GM19239 (cell line): ENCODE data around the gene MXD3.
"Not testable (repeated sequence)": the region's sequence is repeated elsewhere in the genome, so short reads cannot be mapped to it uniquely, and the experiment has no call there.

ENCODE experiments used
- DNase-seq: peaks from one replicate; pipeline ENCODE4 v3.0.0; 2011; ENCODE audit warnings: low spot score; ENCODE audit not compliant: insufficient read length
- FAIRE-seq: peaks from 2 replicates; lab custom pipeline; 2011; peaks lifted over from hg19 to GRCh38; lab: Jason Lieb, UNC

The MXD3 gene

DNA sequence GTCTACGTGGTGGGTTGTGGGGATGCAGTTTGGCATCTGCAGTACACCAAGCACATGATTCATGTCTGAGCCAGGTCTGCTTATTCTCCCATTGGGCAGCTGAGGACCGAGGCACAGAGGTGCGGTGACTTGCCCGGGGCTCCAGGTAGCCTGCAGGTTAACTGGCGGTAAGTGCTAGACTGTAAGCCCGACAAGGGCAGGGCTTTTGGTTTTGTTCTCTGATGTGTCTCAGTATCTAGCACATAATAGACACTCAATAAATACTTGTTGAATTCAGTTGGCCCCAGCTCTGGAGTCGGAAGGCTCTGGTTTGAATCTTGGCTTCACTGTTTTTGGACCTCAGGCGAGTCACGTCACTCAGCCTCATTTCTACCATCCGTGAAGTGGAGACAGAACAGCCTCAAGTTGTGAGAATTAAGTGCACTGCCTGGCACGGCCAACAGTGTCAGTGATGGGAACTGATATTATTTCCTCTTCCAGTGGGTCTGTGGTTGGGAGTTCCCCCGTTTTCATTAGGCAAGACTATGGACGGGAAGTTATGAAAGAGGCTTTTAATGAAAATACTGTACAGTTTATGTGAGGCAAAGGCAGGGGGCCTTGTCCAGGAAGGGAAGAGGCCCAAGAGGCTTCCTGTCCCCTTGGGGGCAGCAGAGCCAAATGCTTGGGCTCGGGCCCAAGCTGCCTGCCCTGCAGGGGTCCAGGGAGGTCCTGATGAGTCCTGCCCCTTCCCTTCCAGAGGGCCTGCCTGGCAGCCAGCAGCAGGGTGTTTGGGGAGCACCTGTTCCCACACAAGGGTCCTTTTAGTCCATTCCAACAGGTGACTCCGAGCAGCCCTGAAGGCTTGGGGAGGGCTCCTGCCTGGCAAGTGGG lies 4.8 kb downstream of the MXD3 start:
- FAIRE-seq (no peak), DNase-seq (no peak)

DNA sequence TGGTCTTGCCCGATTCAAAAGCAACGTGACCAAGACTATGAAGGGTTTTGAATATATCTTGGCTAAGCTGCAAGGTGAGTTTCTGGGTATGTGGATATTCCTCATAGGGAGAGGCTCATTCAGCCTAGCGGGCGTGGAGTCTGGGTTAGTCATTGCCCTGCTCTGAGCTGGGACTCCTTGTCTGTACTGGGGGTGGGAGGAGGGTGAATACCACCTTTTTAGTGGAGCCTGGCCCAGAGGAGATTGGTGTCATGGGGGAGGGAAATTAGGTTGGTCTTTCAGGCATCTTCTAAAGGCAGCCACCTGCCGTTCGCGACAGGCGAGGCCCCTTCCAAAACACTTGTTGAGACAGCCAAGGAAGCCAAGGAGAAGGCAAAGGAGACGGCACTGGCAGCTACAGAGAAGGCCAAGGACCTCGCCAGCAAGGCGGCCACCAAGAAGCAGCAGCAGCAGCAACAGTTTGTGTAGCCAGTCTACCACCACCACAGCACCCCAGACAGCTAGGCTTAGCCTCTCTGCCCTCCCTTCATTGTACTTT lies 5.5 kb downstream of the MXD3 start:
- FAIRE-seq, DNase-seq: not testable (repeated sequence)

DNA sequence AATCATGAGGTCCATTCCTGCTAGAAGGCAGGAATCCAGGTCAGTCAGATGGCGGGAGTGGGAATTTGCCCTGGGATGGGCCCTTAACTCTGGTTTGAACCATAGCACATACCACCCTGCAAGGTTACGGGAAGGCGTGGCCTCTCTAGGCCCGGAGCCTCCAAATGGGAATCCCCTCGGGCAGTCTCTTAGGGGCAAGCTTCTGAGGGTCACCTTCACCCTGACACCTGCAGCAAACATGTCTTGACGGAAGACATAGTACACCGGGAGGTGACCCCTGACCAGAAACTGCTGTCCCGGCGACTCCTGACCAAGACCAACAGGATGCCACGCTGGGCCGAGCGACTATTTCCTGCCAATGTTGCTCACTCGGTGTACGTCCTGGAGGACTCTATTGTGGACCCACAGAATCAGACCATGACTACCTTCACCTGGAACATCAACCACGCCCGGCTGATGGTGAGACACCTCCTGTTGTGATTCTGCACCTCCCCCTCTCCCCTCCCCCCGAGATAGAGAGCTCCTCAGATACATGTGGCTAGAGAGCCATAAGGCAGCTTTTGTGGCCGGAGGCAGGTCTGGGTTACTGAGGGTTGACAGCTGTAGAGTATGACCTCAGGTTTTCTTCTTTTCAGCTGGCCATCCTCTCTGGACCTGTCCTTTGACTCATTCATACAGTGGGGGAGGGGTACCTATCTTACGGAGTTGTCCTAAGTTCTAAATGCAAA lies 7.1 kb downstream of the MXD3 start:
- FAIRE-seq: peak; percentile 73

DNA sequence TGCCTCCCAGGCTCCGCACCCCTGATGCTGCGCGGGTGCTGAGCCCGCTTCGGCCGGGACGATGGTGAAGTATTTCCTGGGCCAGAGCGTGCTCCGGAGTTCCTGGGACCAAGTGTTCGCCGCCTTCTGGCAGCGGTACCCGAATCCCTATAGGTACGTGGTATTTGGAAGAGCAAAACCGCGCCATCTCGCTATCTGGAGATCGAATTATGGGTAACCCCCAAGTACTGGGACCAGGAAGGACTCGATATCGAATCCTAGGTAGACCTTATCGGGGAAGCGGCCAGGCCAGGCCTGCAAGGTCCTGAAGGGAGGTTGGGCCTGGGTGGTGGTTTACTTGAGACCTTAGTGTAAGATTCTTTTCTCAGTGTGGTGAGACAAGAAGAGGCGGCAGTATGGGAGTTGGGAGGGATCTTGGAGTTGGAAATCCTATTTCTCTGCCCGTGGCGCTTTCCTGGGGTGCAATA lies 7.7 kb downstream of the MXD3 start:
- DNase-seq: no peak

More for the DNA sequence above, 7.1 kb downstream of the MXD3 start:
- DNase-seq: no peak

DNA sequence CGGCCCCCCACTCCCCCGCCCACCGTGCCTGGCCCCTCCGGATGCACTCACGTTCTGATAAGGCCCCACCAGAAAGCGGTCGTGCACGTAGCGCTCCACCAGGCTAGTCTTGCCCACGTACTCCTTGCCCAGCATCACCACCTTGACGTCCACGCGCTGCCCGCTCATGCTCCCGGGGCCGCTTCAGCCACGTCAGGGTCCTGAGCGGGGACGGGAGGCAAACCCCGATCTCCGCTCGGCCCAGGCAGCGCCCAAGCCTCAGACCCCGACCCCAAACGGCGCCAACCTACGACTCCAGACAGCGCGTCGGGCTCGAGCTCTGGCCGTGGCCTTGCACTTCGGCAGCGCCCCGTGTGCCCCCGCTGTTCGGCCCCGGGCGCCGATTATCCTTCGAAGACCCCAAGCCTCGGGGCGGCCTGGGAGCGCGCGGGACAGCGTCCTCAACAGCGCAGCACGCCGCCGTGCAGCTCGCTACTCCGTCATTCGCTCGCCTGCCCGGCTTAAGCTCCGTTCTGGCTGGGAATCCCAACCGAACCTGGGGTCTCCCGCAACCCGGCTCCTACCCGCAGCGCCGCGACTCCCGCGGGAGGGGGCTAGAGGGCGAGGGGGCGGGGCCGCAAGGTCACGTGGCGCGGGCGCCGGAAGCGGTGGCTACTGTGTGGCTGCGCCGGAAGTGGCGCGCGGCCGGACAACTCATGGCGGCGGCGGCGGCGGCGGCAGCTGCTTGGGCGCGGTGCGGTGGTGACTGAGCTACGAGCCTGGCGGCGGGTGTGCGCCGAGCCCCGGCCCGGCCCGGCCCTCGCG lies 8.4 kb downstream of the MXD3 start, which contains the start of the genes PRELID1 and RAB24:
PRELID1 (plus strand) TSS at position 679 of the 804 bp plus-strand sequence. CDS start 187 bp downstream, outside the sequence.
RAB24 (minus strand) TSS at position 599 of the 804 bp plus-strand sequence; CDS start at position 168, 431 bp downstream.
- DNase-seq (peak; percentile 82), FAIRE-seq (peak; percentile 58)

More for the DNA sequence above, 7.7 kb downstream of the MXD3 start:
- no peak for FAIRE-seq

DNA sequence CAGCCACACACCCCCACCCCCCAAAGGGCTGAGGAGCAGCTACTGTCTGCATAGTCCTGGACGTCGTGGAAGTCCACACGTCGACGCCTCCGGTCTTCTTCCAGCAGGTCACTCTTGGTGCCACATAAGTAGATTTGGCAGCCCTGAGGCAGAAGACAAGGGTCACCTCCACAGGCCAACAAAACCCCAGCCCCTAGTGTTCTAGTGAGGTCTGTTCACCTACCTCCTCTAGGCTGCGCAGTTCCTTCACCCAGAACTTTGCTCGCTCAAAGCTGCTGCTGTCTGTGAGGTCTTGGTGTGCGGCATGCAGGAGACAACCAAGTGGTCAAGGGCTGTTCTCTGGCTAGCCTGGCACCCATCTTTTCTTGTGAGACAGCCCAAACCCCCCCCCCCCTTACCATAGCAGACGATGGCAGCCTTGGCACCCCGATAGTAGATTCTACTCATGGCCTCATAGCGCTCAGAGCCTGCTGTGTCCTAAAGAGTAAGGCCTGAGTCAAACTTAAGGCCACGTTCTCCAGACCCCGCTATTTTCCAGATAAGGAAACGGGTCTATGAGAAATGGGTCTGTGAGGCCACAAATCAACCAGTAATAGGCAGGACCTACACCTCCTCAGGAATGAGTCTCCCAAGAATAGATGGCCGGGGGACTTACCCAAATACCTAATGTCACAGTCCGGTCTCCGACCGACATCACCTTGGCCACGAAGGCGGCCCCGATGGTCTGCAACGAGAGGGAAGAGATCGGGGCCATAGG lies 9.2 kb downstream of the MXD3 start:
- FAIRE-seq (no peak), DNase-seq (no peak)

DNA sequence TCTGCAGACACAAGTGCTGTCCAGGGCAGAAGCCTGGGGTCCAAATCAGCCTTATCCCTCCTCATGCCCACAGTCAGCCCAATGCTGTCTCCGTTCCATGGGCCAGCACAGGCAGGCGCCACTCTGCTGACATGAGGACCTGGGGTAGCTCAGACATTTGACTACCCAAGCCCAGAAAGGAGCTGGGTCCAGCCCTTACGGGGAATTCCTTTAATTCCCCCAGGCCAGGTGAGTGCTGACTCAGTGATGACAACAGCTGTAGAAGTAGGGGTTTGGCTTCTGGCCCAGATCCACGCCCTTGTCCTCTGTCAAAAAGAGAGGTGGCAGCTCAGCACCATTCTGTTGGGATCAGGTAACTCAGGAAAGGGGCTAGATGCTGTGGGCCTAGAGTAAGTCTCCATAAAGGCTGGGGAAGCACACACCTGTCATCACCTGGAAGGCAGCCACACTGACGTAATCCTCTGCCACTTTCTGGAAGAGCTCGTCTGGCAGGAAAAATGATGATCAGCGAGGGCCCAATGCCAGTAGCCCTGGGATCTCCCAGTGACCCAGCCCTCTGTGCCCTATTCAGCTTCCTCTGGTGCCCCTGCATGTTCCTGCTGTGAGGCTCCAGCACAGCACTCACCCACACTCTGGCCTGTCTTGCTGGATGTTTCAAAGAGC lies 10.1 kb downstream of the MXD3 start:
- FAIRE-seq (no peak), DNase-seq (no peak)

DNA sequence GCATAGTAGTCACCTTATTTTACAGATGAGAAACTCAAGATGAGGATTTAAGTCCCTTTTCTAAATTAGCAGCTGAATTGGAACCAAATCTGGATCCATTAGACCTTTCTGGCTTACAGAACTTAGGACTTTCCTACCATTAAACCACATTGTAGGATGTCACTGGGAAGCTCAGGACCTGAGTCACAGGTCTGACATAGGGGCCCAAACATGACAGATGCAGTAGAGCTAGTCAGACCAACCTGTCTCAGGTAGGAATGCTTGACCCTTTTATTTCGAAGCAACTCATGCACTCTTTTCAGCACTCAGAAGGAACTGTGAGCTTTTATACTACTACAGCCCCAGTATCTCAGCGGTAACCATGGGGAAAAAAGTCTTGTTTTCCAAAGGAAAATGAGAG lies 10.7 kb downstream of the MXD3 start:
- DNase-seq: no peak
- no peak for FAIRE-seq

DNA sequence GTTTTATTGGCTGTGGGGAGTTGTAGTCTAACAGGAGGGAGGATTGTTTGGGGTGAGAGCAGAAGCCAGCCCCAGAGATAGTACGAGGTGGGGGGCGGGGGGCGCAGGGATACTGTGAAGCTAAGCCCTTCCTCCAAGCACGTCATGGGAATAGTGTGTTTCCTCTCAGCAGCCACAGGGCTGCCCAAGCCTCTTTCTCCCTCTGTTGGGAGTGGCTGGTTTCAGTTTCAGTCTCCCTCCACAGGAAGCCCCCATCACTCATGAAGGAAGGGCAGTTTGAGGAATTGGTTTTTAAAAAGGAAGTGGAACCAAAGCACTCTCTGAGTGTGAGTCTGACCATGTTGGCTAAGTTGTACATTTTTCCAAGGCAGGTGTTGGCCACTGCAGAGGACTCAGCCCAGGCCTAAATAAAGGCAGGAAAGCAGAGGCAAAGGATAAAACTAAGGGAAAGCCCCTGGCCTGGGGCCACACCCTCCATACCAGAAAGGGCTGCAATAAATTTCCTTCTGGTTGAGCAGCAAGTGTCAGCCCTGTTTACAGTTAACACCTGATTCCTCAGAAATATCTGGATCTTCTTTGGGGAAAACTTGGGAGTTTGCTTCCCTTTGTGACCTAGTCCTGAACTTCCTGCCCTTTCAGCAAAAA lies 11.3 kb downstream of the MXD3 start:
- FAIRE-seq (peak; percentile 94), DNase-seq (no peak)

DNA sequence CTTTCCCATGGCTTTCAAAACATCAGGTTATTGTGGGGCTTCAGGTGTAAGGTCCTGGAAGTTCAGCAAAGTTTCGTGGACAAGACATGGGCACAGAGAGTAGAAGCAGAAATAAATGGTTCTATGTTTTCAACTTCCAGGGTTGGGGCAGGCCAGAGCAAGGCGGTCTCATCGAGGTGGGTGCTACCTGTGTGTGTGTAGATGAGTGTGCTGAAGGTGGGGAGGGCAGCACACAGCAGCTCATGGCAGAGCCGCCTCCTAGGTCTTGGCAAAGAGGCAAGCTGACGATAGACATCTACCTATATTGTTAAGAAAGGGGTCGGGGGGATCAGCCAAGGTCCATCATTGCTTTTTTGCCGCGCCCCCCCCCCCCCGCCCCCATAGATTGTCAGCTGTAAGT lies 12.0 kb downstream of the MXD3 start:
- DNase-seq (no peak), FAIRE-seq (no peak)

DNA sequence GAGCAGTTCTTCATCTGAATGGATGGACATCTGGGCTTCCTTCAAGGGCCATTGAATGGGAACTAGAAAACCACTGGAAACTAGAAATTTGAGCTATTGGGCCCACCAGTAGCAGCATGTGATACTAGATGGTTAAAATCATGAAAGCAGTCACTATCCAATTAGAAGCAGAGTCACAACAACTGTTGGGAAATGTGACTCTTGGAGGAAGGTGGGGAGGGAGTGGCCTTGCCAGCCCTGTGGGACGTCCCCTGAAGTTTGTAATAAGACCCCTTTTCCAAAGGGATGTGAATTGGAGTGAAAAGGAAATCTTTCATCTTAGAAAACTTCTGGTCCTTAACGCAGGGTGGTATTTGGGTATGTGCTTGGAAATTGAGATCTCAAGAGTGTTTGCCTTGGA lies 13.8 kb downstream of the MXD3 start:
- FAIRE-seq (no peak), DNase-seq (no peak)

DNA sequence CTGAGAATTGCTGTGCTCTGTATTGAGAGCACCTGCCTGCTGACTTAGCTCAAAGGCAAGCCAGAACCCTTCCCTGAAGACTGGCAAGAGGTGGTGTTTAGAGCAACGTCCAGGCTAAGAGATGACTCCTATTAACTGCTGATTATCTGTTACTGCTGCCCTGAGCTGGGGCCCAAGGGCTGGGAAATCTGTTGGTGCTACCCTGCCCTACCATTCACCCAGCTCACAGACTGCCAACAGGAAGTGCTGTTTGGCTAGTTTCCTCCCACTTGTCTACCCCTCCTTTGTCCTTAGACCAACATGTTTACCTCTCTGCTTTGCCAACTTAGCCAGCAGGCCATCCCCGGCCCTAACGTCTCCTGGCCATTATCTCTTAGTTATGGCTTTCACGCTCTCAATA lies 15.1 kb downstream of the MXD3 start:
- FAIRE-seq: no peak
- DNase-seq: no peak

DNA sequence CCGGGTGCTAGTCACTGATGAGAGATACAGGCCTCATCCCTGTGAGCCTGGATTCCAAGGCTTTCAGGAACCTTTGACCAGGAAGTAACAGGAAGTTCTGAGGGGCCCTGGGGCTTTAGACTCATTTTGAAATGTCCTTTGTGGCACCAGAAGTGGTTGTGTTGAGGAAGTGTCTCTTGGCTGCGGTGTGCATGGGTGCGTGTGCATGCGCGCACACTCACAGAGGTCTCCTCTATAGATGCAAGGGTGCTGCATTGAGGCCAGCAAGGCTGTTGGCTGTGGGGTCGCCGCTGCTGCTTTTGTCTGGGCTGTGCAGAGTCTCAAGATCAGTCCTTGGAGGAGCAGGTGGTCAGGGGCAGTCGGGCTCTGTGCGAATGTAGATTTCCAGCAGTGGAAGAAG lies 15.8 kb downstream of the MXD3 start:
- no peak for FAIRE-seq
- no peak for DNase-seq

DNA sequence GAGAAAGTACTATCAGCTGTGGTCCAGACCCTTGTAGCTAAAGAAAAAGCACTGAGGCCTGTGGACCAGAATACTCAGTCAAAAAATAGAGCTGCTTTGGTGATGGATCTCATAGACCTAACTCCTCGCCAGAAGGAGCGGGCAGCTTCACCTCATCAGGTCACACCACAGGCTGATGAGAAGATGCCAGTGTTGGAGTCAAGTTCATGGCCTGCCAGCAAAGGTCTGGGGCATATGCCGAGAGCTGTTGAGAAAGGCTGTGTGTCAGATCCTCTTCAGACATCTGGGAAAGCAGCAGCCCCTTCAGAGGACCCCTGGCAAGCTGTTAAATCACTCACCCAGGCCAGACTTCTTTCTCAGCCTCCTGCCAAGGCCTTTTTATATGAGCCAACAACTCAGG lies 17.1 kb downstream of the MXD3 start:
- no peak for FAIRE-seq
- no peak for DNase-seq

DNA sequence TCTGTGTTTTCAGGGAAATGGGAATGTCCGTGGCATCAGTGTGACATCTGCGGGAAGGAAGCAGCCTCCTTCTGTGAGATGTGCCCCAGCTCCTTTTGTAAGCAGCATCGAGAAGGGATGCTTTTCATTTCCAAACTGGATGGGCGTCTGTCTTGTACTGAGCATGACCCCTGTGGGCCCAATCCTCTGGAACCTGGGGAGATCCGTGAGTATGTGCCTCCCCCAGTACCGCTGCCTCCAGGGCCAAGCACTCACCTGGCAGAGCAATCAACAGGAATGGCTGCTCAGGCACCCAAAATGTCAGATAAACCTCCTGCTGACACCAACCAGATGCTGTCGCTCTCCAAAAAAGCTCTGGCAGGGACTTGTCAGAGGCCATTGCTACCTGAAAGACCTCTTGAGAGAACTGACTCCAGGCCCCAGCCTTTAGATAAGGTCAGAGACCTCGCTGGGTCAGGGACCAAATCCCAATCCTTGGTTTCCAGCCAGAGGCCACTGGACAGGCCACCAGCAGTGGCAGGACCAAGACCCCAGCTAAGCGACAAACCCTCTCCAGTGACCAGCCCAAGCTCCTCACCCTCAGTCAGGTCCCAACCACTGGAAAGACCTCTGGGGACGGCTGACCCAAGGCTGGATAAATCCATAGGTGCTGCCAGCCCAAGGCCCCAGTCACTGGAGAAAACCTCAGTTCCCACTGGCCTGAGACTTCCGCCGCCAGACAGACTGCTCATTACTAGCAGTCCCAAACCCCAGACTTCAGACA lies 17.7 kb downstream of the MXD3 start:
- FAIRE-seq (no peak), DNase-seq (no peak)

DNA sequence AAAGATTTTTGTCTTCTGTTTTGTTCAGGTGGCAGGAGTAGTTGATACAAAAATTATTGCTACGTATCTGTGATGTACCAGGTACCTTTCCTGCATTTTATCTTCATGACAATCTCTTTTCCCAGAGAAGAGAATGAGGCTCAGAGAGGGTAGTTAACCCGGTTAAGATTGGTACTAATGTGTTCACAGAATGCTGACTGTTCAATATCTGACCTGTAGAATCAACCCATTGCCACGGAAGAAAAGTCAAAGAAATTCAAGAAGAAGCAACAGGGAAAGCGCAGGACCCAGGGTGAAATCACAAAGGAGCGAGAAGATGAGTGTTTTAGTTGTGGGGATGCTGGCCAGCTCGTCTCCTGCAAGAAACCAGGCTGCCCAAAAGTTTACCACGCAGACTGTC lies 20.0 kb downstream of the MXD3 start:
- FAIRE-seq (no peak), DNase-seq (no peak)

DNA sequence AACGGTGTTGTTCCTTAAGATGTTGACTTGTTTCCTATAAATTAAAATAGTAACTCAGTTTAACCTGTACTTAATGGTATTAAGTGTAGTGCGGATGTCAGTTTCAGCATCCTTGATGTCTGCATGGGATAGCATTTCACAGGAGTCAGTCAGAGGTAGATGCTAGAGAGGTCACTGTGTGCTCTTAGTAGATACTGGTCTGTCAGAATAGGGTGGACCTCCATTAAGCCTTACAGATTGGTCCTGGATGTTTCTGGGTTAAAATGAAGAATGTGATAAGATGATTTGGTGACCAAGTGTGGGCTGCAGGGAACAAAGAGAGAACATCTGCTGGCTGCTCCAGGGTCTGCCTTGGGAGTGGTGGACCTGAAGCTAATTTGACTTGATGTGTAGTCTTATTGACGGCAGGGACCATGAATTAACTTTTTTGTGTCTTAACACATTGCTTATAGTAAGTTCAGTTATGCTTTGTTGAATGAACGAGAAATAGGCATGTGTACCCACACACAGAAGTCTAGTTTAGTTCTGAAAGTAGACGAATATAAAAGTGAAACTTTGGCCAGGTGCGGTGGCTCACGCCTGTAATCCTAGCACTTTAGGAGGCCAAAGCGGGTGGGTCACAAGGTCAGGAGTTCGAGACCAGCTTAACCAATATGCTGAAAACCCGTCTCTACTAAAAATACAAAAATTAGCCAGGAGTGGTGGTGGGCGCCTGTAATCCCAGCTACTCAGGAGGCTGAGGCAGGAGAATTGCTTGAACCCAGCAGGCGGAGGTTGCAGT lies 20.7 kb downstream of the MXD3 start:
- peak; percentile 97 for FAIRE-seq

More for the DNA sequence above, 20.7 kb downstream of the MXD3 start:
- no peak for DNase-seq
